CD1c-positive myeloid dendritic cell (primary cell): ENCODE data around the gene ISCA2.
"Not testable (repeated sequence)": the region's sequence is repeated elsewhere in the genome, so short reads cannot be mapped to it uniquely, and the experiment has no call there.

Experiments used
- DNase-seq: peaks from one replicate; pipeline ENCODE4 v3.0.0-alpha.2; 2016; ENCODE audit errors: extremely low spot score

Gene ISCA2

GRCh38 chr14:74493343-74494261 lies at the start of gene ISCA2:
Gene ISCA2, plus strand, starts transcription at chr14:74493765. Its CDS starts 10 bp downstream, at chr14:74493775.
- peak; percentile 98 for DNase-seq

- no peak for DNase-seq
Observed at GRCh38 chr14:74444866-74445265, 48.7 kb upstream of the ISCA2 start.

- DNase-seq = not testable (repeated sequence)
Observed at GRCh38 chr14:74454397-74454796, 39.2 kb upstream of the ISCA2 start.

- no peak for DNase-seq
Observed at GRCh38 chr14:74456684-74457564, 36.6 kb upstream of the ISCA2 start.

GRCh38 chr14:74457565-74457895 lies 36.0 kb upstream of the ISCA2 start:
- no peak for DNase-seq

GRCh38 chr14:74459289-74459946 lies 34.1 kb upstream of the ISCA2 start:
- DNase-seq = peak; percentile 58

- no peak for DNase-seq
Observed at GRCh38 chr14:74459976-74460375, 33.6 kb upstream of the ISCA2 start.

- no peak for DNase-seq
Observed at GRCh38 chr14:74462993-74463392, 30.6 kb upstream of the ISCA2 start.

- DNase-seq = no peak
Observed at GRCh38 chr14:74463697-74464096, 29.9 kb upstream of the ISCA2 start.

GRCh38 chr14:74464785-74465184 lies 28.8 kb upstream of the ISCA2 start:
- DNase-seq = no peak

- DNase-seq = no peak
Observed at GRCh38 chr14:74465335-74465734, 28.2 kb upstream of the ISCA2 start.

- DNase-seq = no peak
Observed at GRCh38 chr14:74468513-74468912, 25.1 kb upstream of the ISCA2 start.

- no peak for DNase-seq
Observed at GRCh38 chr14:74469548-74470518, 23.7 kb upstream of the ISCA2 start.

GRCh38 chr14:74472601-74473000 lies 21.0 kb upstream of the ISCA2 start:
- DNase-seq = peak; percentile 71

GRCh38 chr14:74474376-74474775 lies 19.2 kb upstream of the ISCA2 start:
- peak; percentile 12 for DNase-seq

GRCh38 chr14:74475678-74476077 lies 17.9 kb upstream of the ISCA2 start:
- DNase-seq = no peak

GRCh38 chr14:74476107-74476506 lies 17.5 kb upstream of the ISCA2 start:
- DNase-seq = no peak

- DNase-seq = no peak
Observed at GRCh38 chr14:74476607-74477006, 17.0 kb upstream of the ISCA2 start.

- DNase-seq = peak; percentile 17
Observed at GRCh38 chr14:74478996-74479635, 14.4 kb upstream of the ISCA2 start.

GRCh38 chr14:74480046-74480445 lies 13.5 kb upstream of the ISCA2 start:
- no peak for DNase-seq
